DOHH2 (cell line): ENCODE results near the gene CEP57L1.

Experiments used
- CTCF ChIP-seq: fragments of 200-600 bp; sonication (generic); IDR thresholded peaks from one replicate; pipeline ENCODE4 v1.5.1; 2014; ENCODE audit warnings: antibody characterized with exemption, mild to moderate bottlenecking, low read depth, low read length; ENCODE audit not compliant: poor library complexity, severe bottlenecking
- EZH2phosphoT487 ChIP-seq: fragments of 200-600 bp; sonication (generic); IDR thresholded peaks from 2 replicates; pipeline ENCODE4 v1.6.1; 2017; ENCODE audit warnings: borderline replicate concordance, mild to moderate bottlenecking, antibody characterized with exemption, low read length, moderate library complexity, mixed read lengths

- TF ChIP-seq CTCF: no peak
- no peak for TF ChIP-seq EZH2phosphoT487
These were observed 71.4 kb downstream of the CEP57L1 start for GRCh38 chr6:109166673-109167072.
